Right lobe of liver (tissue), 6 donors: Measurements from ENCODE around the gene ERC2. TPM values are rescaled to one million over a fixed set of nuclear protein-coding genes. Genes with fewer than 3 reads are reported as not detected.

Experiments
- ATAC-seq, 4 donors: fragments of 200-7000 bp; cut with Tn5 transposase; one replicate each; pipeline ENCODE4 v1.9.1; 2020; ENCODE audit warnings: mild to moderate bottlenecking in 4 of 4, moderate library complexity in 4 of 4
- DNase-seq, 3 donors: peaks; one replicate each; pipeline ENCODE4 v3.0.0-alpha.2; 2020
- H3K27ac ChIP-seq, 3 donors: fragments of 200-600 bp; one replicate each; pipeline ENCODE4 v1.8.0; 2022
- H3K27me3 ChIP-seq, 2 donors: fragments of 200-600 bp; one replicate each; pipeline ENCODE4 v1.8.0; 2022
- H3K36me3 ChIP-seq, 4 donors: fragments of 200-600 bp; sonication (generic) in 1 of 4; one replicate each; pipeline versions ENCODE4 v1.5.1 to v1.8.0; 2017 to 2022; ENCODE audit warnings: control low read depth in 1 of 4
- H3K4me1 ChIP-seq, 4 donors: fragments of 200-600 bp; sonication (generic) in 1 of 4; one replicate each; pipeline versions ENCODE4 v1.5.1 to v1.8.0; 2017 to 2022; ENCODE audit warnings: control low read depth in 1 of 4
- H3K4me3 ChIP-seq, 3 donors: fragments of 200-600 bp; one replicate each; pipeline ENCODE4 v1.8.0; 2022
- H3K9me3 ChIP-seq, 4 donors: fragments of 200-600 bp; sonication (generic) in 1 of 4; one replicate each; pipeline versions ENCODE4 v1.5.1 to v1.8.0; 2017 to 2022; ENCODE audit warnings: control low read depth in 1 of 4
- POLR2A ChIP-seq: fragments of 450-650 bp; IDR thresholded peaks from one replicate; pipeline ENCODE4 v1.6.1; 2017; ENCODE audit warnings: antibody characterized with exemption, mild to moderate bottlenecking
- WGBS: methylation state at CpG from one replicate; pipeline ENCODE4 v1.1.6; 2018; ENCODE audit warnings: low coverage, low lambda C conversion rate; ENCODE audit not compliant: insufficient coverage; ENCODE audit errors: missing lambda C conversion rate; 5-methylcytosine and 5-hydroxymethylcytosine counted together
- intact Hi-C, 2 donors: fragments of 100-400 bp; cut with DNase I; formaldehyde crosslinking; loops; one replicate each; pipeline versions ENCODE4 v1.11.2 to v1.14.1; 2022
- total RNA-seq, 6 experiments: library from RNA; depleted of rRNA in 2 of 6; stranded (reverse); fragments of >200 nt in 2 of 6; fragmentation: NEBNext Ultra II Directional in 3 of 6; extraction: Animal tissue kit (Norgen Biotek cat#: 25700) in 3 of 6; gene quantifications; one replicate each; pipeline versions ENCODE4 v1.1.0 to v1.2.4, GENCODE V29; 2016 to 2023
- TF ChIP-seq, protein P1 (sequence below), 4 donors: fragments of 200-600 bp in 3 of 4; fragments of 450-650 bp in 1 of 4; IDR thresholded peaks; one replicate each; pipeline versions ENCODE4 v1.5.1 to v1.8.0; 2016 to 2022; ENCODE audit warnings: antibody characterized with exemption in 4 of 4, mild to moderate bottlenecking in 2 of 4
- donor health status: DM: no; HTN: yes; CAD: no.
- donor health status: DM: no; HTN: no; CAD: no.
- donor health status: DM: no; HTN: no; CAD: no.
- donor health status: DM: no; HTN: yes; CAD: no.
- donor health status: DM: no; HTN: yes; CAD: no.

The ERC2 gene
- total RNA-seq, 6 experiments from 2014 or later = not detected

DNA sequence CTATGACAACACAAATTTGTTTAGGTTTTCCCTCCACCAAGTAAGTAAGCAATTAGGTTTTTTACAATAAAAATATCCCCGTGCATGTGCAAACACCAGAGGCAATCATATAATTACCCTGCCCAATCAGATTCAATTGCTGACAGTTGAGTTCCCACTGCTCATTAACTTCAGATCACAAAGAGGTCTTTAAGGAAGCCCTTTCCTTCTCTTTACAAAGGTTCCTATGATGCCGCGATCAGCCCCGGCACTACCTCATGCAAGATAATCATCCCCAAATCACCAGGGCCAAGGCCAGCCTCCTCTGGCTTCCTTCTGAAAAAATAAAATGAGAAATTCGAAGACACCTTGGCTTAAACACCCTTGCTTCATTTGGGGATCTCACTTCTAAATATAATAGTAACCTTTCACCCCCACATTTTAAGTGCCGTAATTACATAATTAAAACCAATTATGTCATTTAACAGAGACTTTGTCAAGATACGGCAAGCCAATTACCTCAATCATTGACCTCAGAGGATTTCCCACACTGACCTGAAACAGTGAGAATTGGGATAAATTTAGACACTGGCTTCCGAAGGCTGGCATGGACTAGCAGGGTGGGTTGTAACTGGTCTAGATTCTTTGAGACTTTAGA is 859.8 kb downstream of the ERC2 start:
- H3K9me3 ChIP-seq = no peaks in the 10 kb centered on the region
- no peaks in the 10 kb centered on the region for H3K27me3 ChIP-seq
- ATAC-seq = no peak
- no peak overlapping the region for H3K27ac ChIP-seq
- H3K4me3 ChIP-seq = no peak overlapping the region
- no peaks in the 10 kb centered on the region for H3K36me3 ChIP-seq
- no peak for DNase-seq
- 87% methylated on average over 8 of the region's 8 CpGs for WGBS
- intact Hi-C loops = no loop called here
- peaks cover 0 to 7% (median 0%) of the 10 kb centered on the region in 4 donors for H3K4me1 ChIP-seq
- no peak for TF ChIP-seq POLR2A
- TF ChIP-seq, protein P1, sequence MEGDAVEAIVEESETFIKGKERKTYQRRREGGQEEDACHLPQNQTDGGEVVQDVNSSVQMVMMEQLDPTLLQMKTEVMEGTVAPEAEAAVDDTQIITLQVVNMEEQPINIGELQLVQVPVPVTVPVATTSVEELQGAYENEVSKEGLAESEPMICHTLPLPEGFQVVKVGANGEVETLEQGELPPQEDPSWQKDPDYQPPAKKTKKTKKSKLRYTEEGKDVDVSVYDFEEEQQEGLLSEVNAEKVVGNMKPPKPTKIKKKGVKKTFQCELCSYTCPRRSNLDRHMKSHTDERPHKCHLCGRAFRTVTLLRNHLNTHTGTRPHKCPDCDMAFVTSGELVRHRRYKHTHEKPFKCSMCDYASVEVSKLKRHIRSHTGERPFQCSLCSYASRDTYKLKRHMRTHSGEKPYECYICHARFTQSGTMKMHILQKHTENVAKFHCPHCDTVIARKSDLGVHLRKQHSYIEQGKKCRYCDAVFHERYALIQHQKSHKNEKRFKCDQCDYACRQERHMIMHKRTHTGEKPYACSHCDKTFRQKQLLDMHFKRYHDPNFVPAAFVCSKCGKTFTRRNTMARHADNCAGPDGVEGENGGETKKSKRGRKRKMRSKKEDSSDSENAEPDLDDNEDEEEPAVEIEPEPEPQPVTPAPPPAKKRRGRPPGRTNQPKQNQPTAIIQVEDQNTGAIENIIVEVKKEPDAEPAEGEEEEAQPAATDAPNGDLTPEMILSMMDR (IDR thresholded peaks at IDR 0.05) = no peak

DNA sequence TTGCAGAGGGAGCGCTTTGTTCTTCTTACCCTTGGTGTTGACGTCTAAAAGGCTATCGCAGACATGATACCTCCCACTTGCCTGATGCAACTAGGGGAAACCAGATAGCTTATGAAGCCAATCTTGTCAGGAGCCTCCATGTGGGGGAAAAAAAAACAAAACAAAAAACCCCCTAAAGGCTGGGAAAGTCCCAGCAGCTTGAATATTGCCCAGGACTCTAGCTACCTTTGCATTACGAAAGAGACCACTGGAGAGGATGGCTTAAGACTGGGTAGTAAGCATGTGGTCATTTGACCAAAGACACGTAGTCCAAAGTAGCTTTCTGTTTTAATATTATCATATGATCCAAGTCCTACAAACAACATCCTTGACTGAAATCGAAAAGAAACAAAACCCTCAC is 860.4 kb downstream of the ERC2 start:
- TF ChIP-seq, protein P1 (IDR thresholded peaks at IDR 0.05) = no peak
- TF ChIP-seq POLR2A = no peak
- ATAC-seq = no peak
- H3K9me3 ChIP-seq = no peaks in the 10 kb centered on the region
- no peaks in the 10 kb centered on the region for H3K36me3 ChIP-seq
- no peaks in the 10 kb centered on the region for H3K27me3 ChIP-seq
- DNase-seq = no peak
- H3K27ac ChIP-seq = no peak overlapping the region
- H3K4me3 ChIP-seq = no peak overlapping the region
- peaks cover 0 to 7% (median 0%) of the 10 kb centered on the region in 4 donors for H3K4me1 ChIP-seq
- WGBS = 73% methylated on average over 3 of the region's 6 CpGs
- intact Hi-C loops = no loop called here

DNA sequence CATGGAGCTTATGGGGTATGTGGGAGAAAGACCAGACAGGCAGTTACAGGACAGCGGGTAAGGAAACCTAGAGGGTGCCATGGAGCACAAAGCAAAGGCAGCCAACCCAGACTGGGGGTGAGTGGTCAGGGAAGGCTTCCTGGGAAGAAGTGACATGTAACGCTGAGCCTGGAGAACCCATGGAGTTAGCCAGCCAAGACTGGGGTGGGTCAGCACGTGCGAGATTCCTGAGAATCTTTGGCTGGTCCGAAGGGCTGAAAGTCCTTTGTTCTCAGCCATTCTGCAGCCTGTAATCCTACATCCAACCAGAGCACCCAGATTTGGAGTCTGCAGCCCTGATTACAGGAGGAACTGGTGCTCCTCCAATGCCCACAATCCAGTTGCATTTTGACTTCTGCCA is 861.1 kb downstream of the ERC2 start:
- Histone ChIP-seq H3K9me3 (no peaks in the 10 kb centered on the region), H3K4me1 (peaks cover 0 to 7% (median 0%) of the 10 kb centered on the region in 4 donors), H3K27me3 (no peaks in the 10 kb centered on the region), H3K27ac (no peak overlapping the region), H3K4me3 (no peak overlapping the region), H3K36me3 (no peaks in the 10 kb centered on the region)
- WGBS = 88% methylated on average over 5 of the region's 5 CpGs
- no peak for DNase-seq
- no peak for TF ChIP-seq POLR2A
- TF ChIP-seq, protein P1 (IDR thresholded peaks at IDR 0.05) = no peak
- intact Hi-C loops = no loop called here
- no peak for ATAC-seq

DNA sequence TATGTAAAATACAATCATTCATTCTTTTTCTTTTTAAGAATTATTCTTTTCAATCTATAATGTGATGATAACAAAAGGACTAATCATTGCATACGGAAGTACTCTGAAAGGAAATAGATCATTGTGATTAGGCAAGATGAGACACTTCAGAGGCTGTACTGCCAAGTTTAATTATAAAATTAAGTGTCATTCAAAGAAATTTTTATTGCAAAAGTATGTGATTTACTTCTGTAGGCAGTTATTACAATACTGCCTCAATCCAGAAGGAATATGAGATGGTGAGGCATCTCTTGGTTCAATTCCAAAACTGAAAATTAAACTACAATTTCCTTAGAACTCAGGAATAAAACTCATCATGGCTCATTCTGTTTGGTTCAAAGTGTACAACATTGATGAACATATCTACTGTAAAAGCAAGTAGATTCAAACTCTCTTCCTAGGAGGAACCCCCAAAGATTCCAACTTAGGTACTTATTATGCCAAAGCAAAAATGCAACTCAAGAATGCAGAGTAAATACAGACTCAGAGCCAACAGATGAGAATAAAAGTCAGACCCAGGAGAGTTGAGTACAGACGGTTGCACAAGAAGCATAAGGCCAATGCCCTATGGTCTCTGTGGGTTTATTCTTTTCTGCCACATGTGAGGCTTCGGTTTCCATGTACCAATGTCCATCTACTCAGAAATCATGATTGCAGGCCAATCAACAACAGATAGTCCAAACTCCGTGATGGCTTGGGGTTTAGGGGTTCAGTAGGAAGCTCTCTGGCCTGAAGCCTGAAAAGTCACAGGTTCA is 862.6 kb downstream of the ERC2 start:
- Histone ChIP-seq H3K4me3 (no peak overlapping the region), H3K27ac (no peak overlapping the region), H3K4me1 (peaks cover 0 to 7% (median 0%) of the 10 kb centered on the region in 4 donors), H3K36me3 (no peaks in the 10 kb centered on the region), H3K27me3 (no peaks in the 10 kb centered on the region), H3K9me3 (no peaks in the 10 kb centered on the region)
- no peak for TF ChIP-seq POLR2A
- TF ChIP-seq, protein P1 (IDR thresholded peaks at IDR 0.05) = no peak
- intact Hi-C loops = no loop called here
- WGBS = 30% methylated on average over 4 of the region's 4 CpGs
- ATAC-seq = peak; percentile 85 to 92 (median 89)
- DNase-seq = no peak
